ENCODE measurements around the gene FBXL15.

FBXL15 gene

DNA sequence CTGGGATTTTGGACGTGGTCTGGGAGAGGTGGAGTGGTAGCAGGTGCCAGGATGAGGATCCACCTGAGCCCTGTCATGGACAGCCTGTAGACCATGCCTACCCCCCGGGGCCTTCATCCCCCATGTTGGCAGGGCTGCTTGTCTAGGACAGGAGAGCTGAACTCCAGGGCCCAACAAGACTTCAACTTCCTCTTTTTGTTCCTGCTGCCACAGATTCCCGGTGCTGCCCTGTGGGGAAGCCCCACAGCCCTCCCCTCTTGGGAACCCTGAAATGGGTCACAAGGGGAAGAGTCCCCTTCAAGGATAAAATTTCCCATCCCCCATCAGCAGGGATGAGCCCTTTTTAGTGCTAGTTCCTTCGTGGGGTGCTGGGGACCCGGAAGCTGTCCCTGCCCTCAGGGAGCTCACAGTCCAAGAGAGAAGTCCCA is 13.0 kb downstream of the FBXL15 start:
- TF ChIP-seq TEAD4 (IDR thresholded peaks at IDR 0.05) (no peak), TCF12 (IDR thresholded peaks at IDR 0.05; ENCODE audit: low read depth) (no peak), EGR1 (IDR thresholded peaks at IDR 0.05) (no peak), ZBTB7A (IDR thresholded peaks at IDR 0.05; ENCODE audit: low read depth) (no peak), YY1 (IDR thresholded peaks at IDR 0.05; ENCODE audit: low read depth) (no peak), FOXM1 (IDR thresholded peaks at IDR 0.05; ENCODE audit: borderline replicate concordance, low read depth) (no peak), CEBPB (IDR thresholded peaks at IDR 0.05) (no peak), CREB1 (IDR thresholded peaks at IDR 0.05; ENCODE audit: low read depth) (no peak), TAF1 (IDR thresholded peaks at IDR 0.05; ENCODE audit: low read depth) (no peak), RAD21 (IDR thresholded peaks at IDR 0.05; ENCODE audit: low read depth) (no peak), NFIC (IDR thresholded peaks at IDR 0.05) (no peak), EP300 (IDR thresholded peaks at IDR 0.05; ENCODE audit: borderline replicate concordance) (no peak)
- TF ChIP-seq, protein P1, sequence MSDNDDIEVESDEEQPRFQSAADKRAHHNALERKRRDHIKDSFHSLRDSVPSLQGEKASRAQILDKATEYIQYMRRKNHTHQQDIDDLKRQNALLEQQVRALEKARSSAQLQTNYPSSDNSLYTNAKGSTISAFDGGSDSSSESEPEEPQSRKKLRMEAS (IDR thresholded peaks at IDR 0.05), result no peak
- TF ChIP-seq, protein P2, sequence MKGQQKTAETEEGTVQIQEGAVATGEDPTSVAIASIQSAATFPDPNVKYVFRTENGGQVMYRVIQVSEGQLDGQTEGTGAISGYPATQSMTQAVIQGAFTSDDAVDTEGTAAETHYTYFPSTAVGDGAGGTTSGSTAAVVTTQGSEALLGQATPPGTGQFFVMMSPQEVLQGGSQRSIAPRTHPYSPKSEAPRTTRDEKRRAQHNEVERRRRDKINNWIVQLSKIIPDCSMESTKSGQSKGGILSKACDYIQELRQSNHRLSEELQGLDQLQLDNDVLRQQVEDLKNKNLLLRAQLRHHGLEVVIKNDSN (IDR thresholded peaks at IDR 0.05), result no peak
- TF ChIP-seq, protein P3, sequence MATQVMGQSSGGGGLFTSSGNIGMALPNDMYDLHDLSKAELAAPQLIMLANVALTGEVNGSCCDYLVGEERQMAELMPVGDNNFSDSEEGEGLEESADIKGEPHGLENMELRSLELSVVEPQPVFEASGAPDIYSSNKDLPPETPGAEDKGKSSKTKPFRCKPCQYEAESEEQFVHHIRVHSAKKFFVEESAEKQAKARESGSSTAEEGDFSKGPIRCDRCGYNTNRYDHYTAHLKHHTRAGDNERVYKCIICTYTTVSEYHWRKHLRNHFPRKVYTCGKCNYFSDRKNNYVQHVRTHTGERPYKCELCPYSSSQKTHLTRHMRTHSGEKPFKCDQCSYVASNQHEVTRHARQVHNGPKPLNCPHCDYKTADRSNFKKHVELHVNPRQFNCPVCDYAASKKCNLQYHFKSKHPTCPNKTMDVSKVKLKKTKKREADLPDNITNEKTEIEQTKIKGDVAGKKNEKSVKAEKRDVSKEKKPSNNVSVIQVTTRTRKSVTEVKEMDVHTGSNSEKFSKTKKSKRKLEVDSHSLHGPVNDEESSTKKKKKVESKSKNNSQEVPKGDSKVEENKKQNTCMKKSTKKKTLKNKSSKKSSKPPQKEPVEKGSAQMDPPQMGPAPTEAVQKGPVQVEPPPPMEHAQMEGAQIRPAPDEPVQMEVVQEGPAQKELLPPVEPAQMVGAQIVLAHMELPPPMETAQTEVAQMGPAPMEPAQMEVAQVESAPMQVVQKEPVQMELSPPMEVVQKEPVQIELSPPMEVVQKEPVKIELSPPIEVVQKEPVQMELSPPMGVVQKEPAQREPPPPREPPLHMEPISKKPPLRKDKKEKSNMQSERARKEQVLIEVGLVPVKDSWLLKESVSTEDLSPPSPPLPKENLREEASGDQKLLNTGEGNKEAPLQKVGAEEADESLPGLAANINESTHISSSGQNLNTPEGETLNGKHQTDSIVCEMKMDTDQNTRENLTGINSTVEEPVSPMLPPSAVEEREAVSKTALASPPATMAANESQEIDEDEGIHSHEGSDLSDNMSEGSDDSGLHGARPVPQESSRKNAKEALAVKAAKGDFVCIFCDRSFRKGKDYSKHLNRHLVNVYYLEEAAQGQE (IDR thresholded peaks at IDR 0.05; ENCODE audit: low read depth), result no peak

DNA sequence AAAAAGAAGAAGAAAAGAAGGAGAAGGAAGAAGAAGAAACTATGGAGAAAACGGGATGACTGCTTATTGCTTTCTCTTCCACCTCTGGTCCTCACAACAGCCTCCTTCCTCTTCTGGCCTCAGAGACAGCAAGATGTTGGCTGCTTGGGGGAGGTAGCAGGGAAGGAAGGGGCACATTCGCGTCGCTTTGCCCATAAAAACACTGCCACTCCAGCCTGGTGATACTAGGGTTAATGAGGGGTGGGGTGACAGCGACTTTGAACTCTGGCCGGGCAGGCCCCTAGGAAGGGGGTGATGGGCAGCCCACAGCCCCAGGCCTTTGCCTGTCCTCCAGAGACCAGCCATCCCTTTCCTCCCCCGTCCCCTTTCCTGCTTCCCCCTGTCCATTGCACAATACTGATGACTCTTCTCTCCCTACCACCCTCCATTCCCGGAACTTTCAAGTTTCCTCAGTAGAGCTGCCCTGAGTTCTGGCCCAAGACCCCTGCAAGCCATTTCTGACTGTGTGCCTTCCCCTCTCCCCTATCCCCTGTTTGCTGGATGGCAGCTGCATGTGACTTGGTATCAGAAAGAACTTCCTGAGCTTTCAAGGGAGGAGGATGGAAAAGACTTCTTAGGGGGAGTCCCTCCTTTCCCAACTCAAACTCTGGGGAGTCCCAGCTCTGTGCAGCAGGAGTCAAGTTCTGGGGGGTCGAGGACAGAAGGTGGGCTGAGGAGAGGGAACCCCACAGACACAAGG is 13.9 kb downstream of the FBXL15 start:
- TF ChIP-seq YY1 (IDR thresholded peaks at IDR 0.05; ENCODE audit: low read depth), result no peak
- no peak for TF ChIP-seq ZBTB7A (IDR thresholded peaks at IDR 0.05; ENCODE audit: low read depth)
- TF ChIP-seq, protein P2 (IDR thresholded peaks at IDR 0.05), result no peak
- TF ChIP-seq TCF12 (IDR thresholded peaks at IDR 0.05; ENCODE audit: low read depth), result no peak
- TF ChIP-seq CEBPB (IDR thresholded peaks at IDR 0.05), result no peak
- TF ChIP-seq CREB1 (IDR thresholded peaks at IDR 0.05; ENCODE audit: low read depth), result no peak
- no peak for TF ChIP-seq EP300 (IDR thresholded peaks at IDR 0.05; ENCODE audit: borderline replicate concordance)
- TF ChIP-seq TEAD4 (IDR thresholded peaks at IDR 0.05), result no peak
- TF ChIP-seq RAD21 (IDR thresholded peaks at IDR 0.05; ENCODE audit: low read depth), result no peak
- TF ChIP-seq, protein P3 (IDR thresholded peaks at IDR 0.05; ENCODE audit: low read depth), result no peak
- no peak for TF ChIP-seq TAF1 (IDR thresholded peaks at IDR 0.05; ENCODE audit: low read depth)
- no peak for TF ChIP-seq FOXM1 (IDR thresholded peaks at IDR 0.05; ENCODE audit: borderline replicate concordance, low read depth)
- no peak for TF ChIP-seq NFIC (IDR thresholded peaks at IDR 0.05)
- TF ChIP-seq, protein P1 (IDR thresholded peaks at IDR 0.05), result no peak
- no peak for TF ChIP-seq EGR1 (IDR thresholded peaks at IDR 0.05)

DNA sequence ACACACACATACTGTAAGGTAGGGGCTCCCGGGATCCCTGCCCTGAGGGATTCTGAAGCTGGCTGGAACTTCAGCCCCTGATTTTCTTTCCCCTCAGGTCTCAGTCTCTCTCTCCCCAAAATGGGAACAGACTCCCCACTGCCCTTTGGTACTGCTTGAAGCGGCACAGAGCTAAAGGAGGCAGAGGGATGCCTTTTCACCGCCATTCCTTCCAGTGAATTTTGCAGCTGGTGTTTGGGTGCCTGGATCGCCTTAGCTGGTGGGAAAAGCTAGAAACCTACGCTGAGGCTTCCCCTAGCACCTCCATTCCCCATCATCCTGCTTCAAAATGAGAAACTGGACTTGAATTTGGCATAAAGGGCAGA is 14.5 kb downstream of the FBXL15 start:
- TF ChIP-seq, protein P3 (IDR thresholded peaks at IDR 0.05; ENCODE audit: low read depth), result no peak
- no peak for TF ChIP-seq ZBTB7A (IDR thresholded peaks at IDR 0.05; ENCODE audit: low read depth)
- no peak for TF ChIP-seq EGR1 (IDR thresholded peaks at IDR 0.05)
- no peak for TF ChIP-seq FOXM1 (IDR thresholded peaks at IDR 0.05; ENCODE audit: borderline replicate concordance, low read depth)
- TF ChIP-seq TCF12 (IDR thresholded peaks at IDR 0.05; ENCODE audit: low read depth), result no peak
- TF ChIP-seq RAD21 (IDR thresholded peaks at IDR 0.05; ENCODE audit: low read depth), result no peak
- TF ChIP-seq TEAD4 (IDR thresholded peaks at IDR 0.05), result no peak
- TF ChIP-seq CEBPB (IDR thresholded peaks at IDR 0.05), result no peak
- TF ChIP-seq EP300 (IDR thresholded peaks at IDR 0.05; ENCODE audit: borderline replicate concordance), result no peak
- TF ChIP-seq YY1 (IDR thresholded peaks at IDR 0.05; ENCODE audit: low read depth), result no peak
- TF ChIP-seq, protein P2 (IDR thresholded peaks at IDR 0.05), result no peak
- TF ChIP-seq, protein P1 (IDR thresholded peaks at IDR 0.05), result no peak
- no peak for TF ChIP-seq NFIC (IDR thresholded peaks at IDR 0.05)
- no peak for TF ChIP-seq CREB1 (IDR thresholded peaks at IDR 0.05; ENCODE audit: low read depth)

Data from Ishikawa (cell line).